SU-DHL-6 (cell line): ENCODE data around the gene EPHB2.

Experiments
- H2AFZ ChIP-seq: fragments of 200-600 bp; sonication (generic); 2 replicates; pipeline ENCODE4 v1.6.1; 2014; ENCODE audit warnings: low read depth, mild to moderate bottlenecking, moderate library complexity, mixed read lengths, antibody characterized with exemption, low read length; ENCODE audit not compliant: severe bottlenecking
- H3F3A ChIP-seq: fragments of 200-600 bp; shearing (Covaris generic); 2 replicates; pipeline ENCODE4 v1.6.0; 2016; ENCODE audit warnings: antibody characterized with exemption, mild to moderate bottlenecking; ENCODE audit not compliant: insufficient read depth
- H3K27ac ChIP-seq: fragments of 200-600 bp; sonication (generic); 2 replicates; pipeline ENCODE4 v1.5.1; 2016; ENCODE audit warnings: low read depth, mild to moderate bottlenecking, low read length, moderate library complexity, mixed read lengths
- H3K27me3 ChIP-seq: fragments of 200-600 bp; sonication (generic), shearing (Covaris generic); 2 replicates; pipeline ENCODE4 v1.6.0; 2014; ENCODE audit warnings: mild to moderate bottlenecking, low read length
- H3K36me3 ChIP-seq: fragments of 200-600 bp; sonication (generic); 2 replicates; pipeline ENCODE4 v1.6.1; 2014; ENCODE audit warnings: mild to moderate bottlenecking, low read length, mixed read lengths
- H3K4me2 ChIP-seq: fragments of 300-600, 200-600 bp; shearing (Covaris generic), sonication (generic); 2 replicates; pipeline ENCODE4 v1.6.0; 2014; ENCODE audit warnings: low read length, low read depth, mild to moderate bottlenecking; ENCODE audit not compliant: poor library complexity, severe bottlenecking
- H3K4me3 ChIP-seq: fragments of 200-600 bp; sonication (generic); 2 replicates; pipeline ENCODE4 v1.5.1; 2014; ENCODE audit warnings: antibody characterized with exemption, low read length, mild to moderate bottlenecking, mixed read lengths; ENCODE audit not compliant: insufficient read depth, poor library complexity, severe bottlenecking
- H3K79me2 ChIP-seq: fragments of 200-600 bp; sonication (generic); 2 replicates; pipeline ENCODE4 v1.6.1; 2014; ENCODE audit warnings: mild to moderate bottlenecking, low read length, moderate library complexity; ENCODE audit not compliant: insufficient read depth
- H3K9ac ChIP-seq: fragments of 200-600 bp; sonication (generic); 2 replicates; pipeline ENCODE4 v1.7.0; 2014; ENCODE audit warnings: mild to moderate bottlenecking, low read length
- H3K9me2 ChIP-seq: fragments of 200-600 bp; sonication (generic); replicated peaks from 2 replicates; pipeline ENCODE4 v1.6.1; 2014; ENCODE audit warnings: low read length; ENCODE audit not compliant: insufficient read depth
- H3K9me3 ChIP-seq: fragments of 200-600 bp; sonication (generic); 2 replicates; pipeline ENCODE4 v1.6.1; 2014; ENCODE audit warnings: low read length, mixed read lengths; ENCODE audit not compliant: insufficient read depth
- H4K20me1 ChIP-seq: fragments of 200-600 bp; sonication (generic); 2 replicates; pipeline ENCODE4 v1.6.1; 2014; ENCODE audit warnings: low read depth, mild to moderate bottlenecking, antibody characterized with exemption, low read length, moderate library complexity, mixed read lengths
- EZH2phosphoT487 ChIP-seq: fragments of 200-600 bp; sonication (generic), shearing (Covaris generic); conservative IDR thresholded peaks from 2 replicates; pipeline ENCODE4 v1.6.1; 2018; ENCODE audit warnings: mild to moderate bottlenecking, antibody characterized with exemption, low read length, moderate library complexity, mixed read lengths
- TF ChIP-seq, protein P1 (sequence below): fragments of 200-600 bp; sonication (generic); IDR thresholded peaks from one replicate; pipeline ENCODE4 v1.5.1; 2017; ENCODE audit warnings: antibody characterized with exemption, mild to moderate bottlenecking, low read length, moderate library complexity; ENCODE audit not compliant: insufficient read depth, poor library complexity, severe bottlenecking

EPHB2 gene

DNA sequence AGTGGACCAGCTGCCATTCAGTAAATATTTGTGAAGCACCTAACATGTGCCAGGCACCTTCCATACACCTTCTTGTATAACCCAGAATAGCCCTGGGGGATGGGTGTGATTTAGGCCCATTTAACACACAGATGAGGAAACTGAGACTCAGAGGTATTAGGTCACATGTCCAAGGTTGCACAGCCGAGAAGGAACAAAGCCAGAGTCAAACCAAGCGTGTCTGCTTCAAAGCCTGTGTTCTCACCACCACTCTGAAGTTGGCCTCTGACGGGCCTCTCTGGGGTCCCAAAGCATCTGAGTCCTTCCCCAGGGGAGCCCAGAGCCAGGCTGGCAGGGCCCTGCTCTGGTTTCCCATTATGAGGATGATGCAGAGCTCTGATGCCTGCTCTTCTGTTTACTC lies 196.9 kb downstream of the EPHB2 start:
- H3F3A ChIP-seq, result no peaks in the 10 kb centered on the region
- no peaks in the 10 kb centered on the region for H3K9me2 ChIP-seq
- no peak overlapping the region for H2AFZ ChIP-seq
- H3K27ac ChIP-seq, result no peak overlapping the region
- H3K27me3 ChIP-seq, result no peaks in the 10 kb centered on the region
- no peaks in the 10 kb centered on the region for H4K20me1 ChIP-seq
- H3K79me2 ChIP-seq, result no peaks in the 10 kb centered on the region
- no peak overlapping the region for H3K9ac ChIP-seq
- no peaks in the 10 kb centered on the region for H3K9me3 ChIP-seq
- no peaks in the 10 kb centered on the region for H3K36me3 ChIP-seq
- H3K4me2 ChIP-seq, result no peak overlapping the region
- H3K4me3 ChIP-seq, result no peak overlapping the region
- no peak for TF ChIP-seq EZH2phosphoT487
- TF ChIP-seq, protein P1, sequence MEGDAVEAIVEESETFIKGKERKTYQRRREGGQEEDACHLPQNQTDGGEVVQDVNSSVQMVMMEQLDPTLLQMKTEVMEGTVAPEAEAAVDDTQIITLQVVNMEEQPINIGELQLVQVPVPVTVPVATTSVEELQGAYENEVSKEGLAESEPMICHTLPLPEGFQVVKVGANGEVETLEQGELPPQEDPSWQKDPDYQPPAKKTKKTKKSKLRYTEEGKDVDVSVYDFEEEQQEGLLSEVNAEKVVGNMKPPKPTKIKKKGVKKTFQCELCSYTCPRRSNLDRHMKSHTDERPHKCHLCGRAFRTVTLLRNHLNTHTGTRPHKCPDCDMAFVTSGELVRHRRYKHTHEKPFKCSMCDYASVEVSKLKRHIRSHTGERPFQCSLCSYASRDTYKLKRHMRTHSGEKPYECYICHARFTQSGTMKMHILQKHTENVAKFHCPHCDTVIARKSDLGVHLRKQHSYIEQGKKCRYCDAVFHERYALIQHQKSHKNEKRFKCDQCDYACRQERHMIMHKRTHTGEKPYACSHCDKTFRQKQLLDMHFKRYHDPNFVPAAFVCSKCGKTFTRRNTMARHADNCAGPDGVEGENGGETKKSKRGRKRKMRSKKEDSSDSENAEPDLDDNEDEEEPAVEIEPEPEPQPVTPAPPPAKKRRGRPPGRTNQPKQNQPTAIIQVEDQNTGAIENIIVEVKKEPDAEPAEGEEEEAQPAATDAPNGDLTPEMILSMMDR, result no peak

DNA sequence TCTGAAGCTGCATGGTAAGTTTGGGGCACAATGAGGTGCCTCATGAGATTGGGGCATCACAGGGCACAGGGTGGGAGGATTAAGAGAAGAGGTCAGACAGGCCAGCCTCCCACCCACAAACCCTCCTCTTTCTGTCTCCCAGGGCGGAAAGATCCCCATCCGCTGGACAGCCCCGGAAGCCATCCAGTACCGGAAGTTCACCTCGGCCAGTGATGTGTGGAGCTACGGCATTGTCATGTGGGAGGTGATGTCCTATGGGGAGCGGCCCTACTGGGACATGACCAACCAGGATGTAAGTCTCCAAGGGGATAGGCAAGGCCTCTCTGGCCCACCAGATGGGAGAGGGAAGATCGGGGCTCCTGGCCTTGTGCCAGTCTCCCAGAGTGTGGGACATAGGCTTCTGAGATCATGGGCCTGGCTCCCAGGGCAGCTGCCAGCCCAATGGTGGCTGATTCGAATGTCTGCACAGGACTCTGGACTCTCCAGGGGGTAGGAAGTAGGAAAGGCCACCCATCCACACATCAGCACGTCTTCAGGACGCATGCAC lies 198.3 kb downstream of the EPHB2 start:
- Histone ChIP-seq H3K9me3 (no peaks in the 10 kb centered on the region), H3K9me2 (no peaks in the 10 kb centered on the region), H3K4me3 (no peak overlapping the region), H3F3A (no peaks in the 10 kb centered on the region), H3K4me2 (no peak overlapping the region), H3K9ac (no peak overlapping the region), H3K79me2 (no peaks in the 10 kb centered on the region), H3K27ac (no peak overlapping the region), H3K36me3 (no peaks in the 10 kb centered on the region), H4K20me1 (no peaks in the 10 kb centered on the region), H2AFZ (no peak overlapping the region), H3K27me3 (no peaks in the 10 kb centered on the region)
- TF ChIP-seq, protein P1, result no peak
- TF ChIP-seq EZH2phosphoT487, result no peak

DNA sequence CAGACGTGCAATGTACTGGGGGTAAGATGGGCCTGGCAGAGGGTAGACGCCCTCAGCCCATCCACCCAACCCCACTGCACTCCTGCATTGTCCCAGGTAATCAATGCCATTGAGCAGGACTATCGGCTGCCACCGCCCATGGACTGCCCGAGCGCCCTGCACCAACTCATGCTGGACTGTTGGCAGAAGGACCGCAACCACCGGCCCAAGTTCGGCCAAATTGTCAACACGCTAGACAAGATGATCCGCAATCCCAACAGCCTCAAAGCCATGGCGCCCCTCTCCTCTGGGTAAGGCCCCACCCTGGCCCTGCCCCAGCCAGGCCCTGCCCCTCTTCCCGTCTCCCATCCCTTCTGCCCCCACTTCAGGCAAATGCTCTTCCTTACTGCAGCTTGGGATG lies 199.6 kb downstream of the EPHB2 start:
- Histone ChIP-seq H3K4me3 (no peak overlapping the region), H3K4me2 (no peak overlapping the region), H3K9me3 (no peaks in the 10 kb centered on the region), H3K27ac (no peak overlapping the region), H3K9ac (no peak overlapping the region), H3K9me2 (no peaks in the 10 kb centered on the region), H3F3A (no peaks in the 10 kb centered on the region), H4K20me1 (no peaks in the 10 kb centered on the region), H3K36me3 (no peaks in the 10 kb centered on the region), H2AFZ (no peak overlapping the region), H3K27me3 (no peaks in the 10 kb centered on the region), H3K79me2 (no peaks in the 10 kb centered on the region)
- TF ChIP-seq EZH2phosphoT487, result no peak
- TF ChIP-seq, protein P1, result no peak
